GM10248 (cell line): ENCODE data around the gene KIF17.

Source experiments
- CTCF ChIA-PET: fragments of 300-600 bp; sonication (Branson Sonifier 250); formaldehyde crosslinking; extraction: SDS; loops from one replicate; lab custom pipeline; 2021; ENCODE audit warnings: antibody characterized with exemption; lab: Yijun Ruan, JAX
- POLR2A ChIA-PET: fragments of 350-650 bp; sonication (Branson Sonifier 250); formaldehyde crosslinking; extraction: SDS; loops from one replicate; lab custom pipeline; 2020; ENCODE audit warnings: antibody characterized with exemption; lab: Yijun Ruan, JAX
- DNase-seq: peaks from one replicate; pipeline ENCODE4 v3.0.0; 2012; ENCODE audit errors: extremely low spot score
- CTCF ChIP-seq: IDR thresholded peaks from 2 replicates; pipeline ENCODE4 v1.5.1; 2012; ENCODE audit warnings: mild to moderate bottlenecking, low read depth; ENCODE audit errors: extremely low read depth, missing control alignments, control extremely low read depth

The KIF17 gene

GRCh38 chr1:20706841-20707240 lies 11.0 kb downstream of the KIF17 start:
- ChIA-PET CTCF (interaction anchor here (0.6 to 4.7 kb wide), 3 partner anchors 9 to 489 kb away, joined by 3 to 35 read pairs (median 4); no protein-coding TSS in a partner anchor), POLR2A (no interaction called here)
- DNase-seq: no peak
- no peak for TF ChIP-seq CTCF

DNA sequence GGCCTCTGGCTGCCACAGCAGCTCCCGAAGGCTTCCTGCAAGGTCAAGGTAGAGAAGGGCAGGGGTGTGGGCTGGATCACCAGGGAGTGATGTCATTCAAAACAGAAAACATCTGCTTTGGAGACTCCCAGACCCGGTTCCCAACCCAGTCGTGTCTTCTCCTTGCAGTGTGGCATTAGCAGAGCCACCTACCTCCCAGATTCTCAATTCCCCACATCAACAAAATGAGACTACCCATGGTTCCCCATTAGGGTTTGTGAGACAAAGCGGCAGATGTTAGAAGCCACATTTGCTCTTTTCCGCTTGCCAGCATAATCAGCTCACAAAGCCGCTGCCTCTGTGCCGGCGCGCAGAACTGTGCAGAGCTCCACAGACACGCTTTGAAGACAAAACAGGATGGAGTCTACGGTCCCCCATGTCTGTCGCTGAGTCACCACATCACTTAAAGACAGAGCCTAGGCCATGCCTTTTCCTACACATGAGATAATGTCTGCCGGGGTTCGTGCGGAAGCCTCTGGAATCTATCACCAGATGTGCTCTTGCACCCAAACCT lies 12.5 kb downstream of the KIF17 start:
- ChIA-PET POLR2A (no interaction called here), CTCF (interaction anchor here (4.7 to 9.7 kb wide), 2 partner anchors 8 to 490 kb away, joined by 35 to 122 read pairs; no protein-coding TSS in a partner anchor)
- no peak for DNase-seq
- no peak for TF ChIP-seq CTCF

- DNase-seq: no peak
- ChIA-PET CTCF (interaction anchor here (4.7 to 9.7 kb wide), 2 partner anchors 7 to 491 kb away, joined by 35 to 122 read pairs; no protein-coding TSS in a partner anchor), POLR2A (no interaction called here)
- no peak for TF ChIP-seq CTCF
Observed at GRCh38 chr1:20704390-20705202, 13.2 kb downstream of the KIF17 start.

DNA sequence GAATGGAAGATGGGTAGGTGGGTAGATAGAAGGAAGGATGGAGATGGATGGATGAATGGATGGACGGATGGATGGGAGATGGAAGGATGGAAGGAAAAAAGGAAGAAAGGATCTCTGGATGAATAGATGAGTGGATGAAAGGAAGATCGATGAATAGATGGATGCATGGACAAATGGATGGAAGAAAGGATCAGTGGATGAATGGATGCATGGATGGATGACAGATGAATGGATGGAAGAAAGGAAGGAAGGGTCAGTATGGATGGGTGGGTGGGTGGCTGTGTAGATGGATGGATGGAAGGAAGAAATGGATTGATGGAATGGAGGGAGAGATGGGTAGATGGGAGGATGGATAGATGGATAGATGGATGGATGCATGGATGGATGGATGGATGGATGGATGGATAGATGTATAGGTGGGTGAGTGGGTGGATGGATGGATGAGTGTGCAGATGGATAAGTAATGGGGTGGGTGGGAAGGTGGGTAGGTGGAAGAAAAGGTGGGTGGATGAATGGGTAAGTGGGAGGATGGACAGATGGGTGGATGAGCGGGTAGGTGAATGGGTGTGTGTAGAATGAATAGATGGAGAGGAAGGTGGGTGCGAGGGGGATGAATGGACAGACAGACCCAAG lies 14.6 kb downstream of the KIF17 start:
- DNase-seq: no peak
- ChIA-PET CTCF (interaction anchor here (1.1 to 9.7 kb wide), 3 partner anchors 492 to 665 kb away, joined by 3 to 122 read pairs (median 3); no protein-coding TSS in a partner anchor), POLR2A (no interaction called here)
- no peak for TF ChIP-seq CTCF

- ChIA-PET POLR2A (no interaction called here), CTCF (interaction anchor here (1.1 to 9.7 kb wide), 3 partner anchors 493 to 666 kb away, joined by 3 to 122 read pairs (median 3); no protein-coding TSS in a partner anchor)
- TF ChIP-seq CTCF: peak; percentile 38
- DNase-seq: no peak
Observed at GRCh38 chr1:20702416-20702815, 15.4 kb downstream of the KIF17 start.

GRCh38 chr1:20701847-20702246 lies 16.0 kb downstream of the KIF17 start:
- DNase-seq: no peak
- TF ChIP-seq CTCF: no peak
- CTCF ChIA-PET: interaction anchor here (1.1 to 9.7 kb wide), 3 partner anchors 494 to 667 kb away, joined by 3 to 122 read pairs (median 3); no protein-coding TSS in a partner anchor
- POLR2A ChIA-PET: no interaction called here
